Ovary (tissue), 9 donors: ENCODE results near the gene PHC1. TPM values are rescaled to one million over a fixed set of nuclear protein-coding genes. Genes with fewer than 3 reads are reported as not detected.

ENCODE experiments used
- DNase-seq, 5 donors: peaks; one replicate each; pipeline ENCODE4 v3.0.0-alpha.2; 2019 to 2020
- H3K27ac ChIP-seq, 2 donors: fragments of 200-600 bp; one replicate each; pipeline versions ENCODE4 v1.5.1 to v1.8.0; 2019 to 2022
- H3K27me3 ChIP-seq: fragments of 200-600 bp; one replicate; pipeline ENCODE4 v1.8.0; 2022
- H3K36me3 ChIP-seq: fragments of 200-600 bp; sonication (generic); one replicate; pipeline ENCODE4 v1.5.1; 2019
- H3K4me1 ChIP-seq: one replicate; pipeline ENCODE4 v1.8.1; 2013; ENCODE audit warnings: mild to moderate bottlenecking, moderate library complexity; ENCODE audit not compliant: insufficient read depth
- H3K4me3 ChIP-seq: fragments of 200-600 bp; sonication (generic); one replicate; pipeline ENCODE4 v1.5.1; 2017
- H3K9me3 ChIP-seq, 2 donors: fragments of 200-600 bp in 1 of 2; sonication (generic) in 1 of 2; one replicate each; pipeline versions ENCODE4 v1.5.1 to v1.8.1; 2013 to 2019; ENCODE audit warnings: mild to moderate bottlenecking in 1 of 2, moderate library complexity in 1 of 2
- EP300 ChIP-seq: sonication (generic); formaldehyde crosslinking; IDR thresholded peaks from one replicate; pipeline ENCODE4 v1.6.1; 2017; ENCODE audit warnings: antibody characterized with exemption
- POLR2A ChIP-seq: fragments of 450-650 bp; IDR thresholded peaks from one replicate; pipeline ENCODE4 v1.6.1; 2017; ENCODE audit warnings: antibody characterized with exemption, mild to moderate bottlenecking, moderate library complexity
- WGBS, 3 donors: extraction: QIAGEN DNeasy Blood & Tissue Kit in 1 of 3; methylation state at CpG; one replicate each; pipeline versions ENCODE4 v1.1.5 to v1.1.7; 2013 to 2017; 5-methylcytosine and 5-hydroxymethylcytosine counted together
- intact Hi-C, 4 donors: fragments of 100-400 bp; cut with DNase I; formaldehyde crosslinking; loops; one replicate each; pipeline versions ENCODE4 v1.11.0 to v1.15.1; 2022 to 2023
- polyA plus RNA-seq, 2 donors: library from polyadenylated mRNA; stranded (reverse); fragments of 200-250 nt in 1 of 2; fragments of 350-450 nt in 1 of 2; fragmentation: Illumina TruSeq in 1 of 2; extraction: RNeasy Lipid Tissue Mini Kit (QIAGEN cat#74804) in 1 of 2; gene quantifications; one replicate each; pipeline ENCODE4 v1.2.3, GENCODE V29; 2013 to 2014
- total RNA-seq, 7 donors: library from RNA; depleted of rRNA in 2 of 7; stranded (reverse); fragments of >200 nt in 2 of 7; fragmentation: NEBNext Ultra II Directional in 3 of 7; extraction: Animal tissue kit (Norgen Biotek cat#: 25700) in 3 of 7; gene quantifications; one replicate each; pipeline versions ENCODE4 v1.1.0 to v1.2.4, GENCODE V29; 2016 to 2023
- TF ChIP-seq, protein P1 (sequence below), 3 donors: fragments of 450-650 bp in 2 of 3; fragments of 200-600 bp in 1 of 3; IDR thresholded peaks; one replicate each; pipeline versions ENCODE4 v1.5.1 to v1.8.0; 2016 to 2022; ENCODE audit warnings: antibody characterized with exemption in 3 of 3, mild to moderate bottlenecking in 1 of 3
- donor health status: DM: no; HTN: no; CAD: no; lungs with moderate emphysema.
- donor health status: DM: no; HTN: no; CAD: no.
- donor health status: Bipolar disorder and iron deficiency.
- donor health status: DM: yes; HTN: yes; CAD: no.
- donor health status: DM: no; HTN: no; CAD: no.
- donor health status: DM: yes; HTN: yes; CAD: no.

The PHC1 gene
- total and polyA plus RNA-seq, 9 donors, result 35.0 to 66.6 (median 53.9) TPM

DNA sequence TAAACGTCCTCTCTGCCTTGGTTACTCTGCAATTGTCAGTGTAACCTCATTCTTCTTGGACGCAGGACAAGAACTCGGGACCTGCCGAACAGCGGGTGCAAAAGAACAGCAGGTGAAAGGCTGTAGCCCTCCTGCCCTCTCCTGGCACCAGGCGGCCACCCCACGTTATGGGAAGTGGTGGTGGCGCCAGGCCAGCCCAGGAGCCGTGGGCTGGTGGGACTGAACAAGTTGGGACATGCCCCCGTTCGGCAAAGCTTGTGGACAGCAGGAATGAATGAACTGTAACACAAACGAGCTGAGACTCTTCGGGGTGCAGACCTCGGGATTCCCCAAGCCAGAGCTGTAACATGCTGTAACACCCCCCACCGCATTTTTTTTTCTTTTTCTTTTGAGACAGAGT, 41.8 kb downstream of the PHC1 start:
- Histone ChIP-seq H3K27me3 (no peaks in the 10 kb centered on the region), H3K4me3 (no peak overlapping the region), H3K36me3 (no peaks in the 10 kb centered on the region), H3K4me1 (no peaks in the 10 kb centered on the region), H3K9me3 (no peaks in the 10 kb centered on the region), H3K27ac (no peak overlapping the region)
- DNase-seq, result no peak
- intact Hi-C loops, result loop anchor here in 3 of 4 donors (5.0 to 10.0 kb wide), 2 partner anchors 76 to 79 kb away; no protein-coding TSS in a partner anchor
- TF ChIP-seq, protein P1, sequence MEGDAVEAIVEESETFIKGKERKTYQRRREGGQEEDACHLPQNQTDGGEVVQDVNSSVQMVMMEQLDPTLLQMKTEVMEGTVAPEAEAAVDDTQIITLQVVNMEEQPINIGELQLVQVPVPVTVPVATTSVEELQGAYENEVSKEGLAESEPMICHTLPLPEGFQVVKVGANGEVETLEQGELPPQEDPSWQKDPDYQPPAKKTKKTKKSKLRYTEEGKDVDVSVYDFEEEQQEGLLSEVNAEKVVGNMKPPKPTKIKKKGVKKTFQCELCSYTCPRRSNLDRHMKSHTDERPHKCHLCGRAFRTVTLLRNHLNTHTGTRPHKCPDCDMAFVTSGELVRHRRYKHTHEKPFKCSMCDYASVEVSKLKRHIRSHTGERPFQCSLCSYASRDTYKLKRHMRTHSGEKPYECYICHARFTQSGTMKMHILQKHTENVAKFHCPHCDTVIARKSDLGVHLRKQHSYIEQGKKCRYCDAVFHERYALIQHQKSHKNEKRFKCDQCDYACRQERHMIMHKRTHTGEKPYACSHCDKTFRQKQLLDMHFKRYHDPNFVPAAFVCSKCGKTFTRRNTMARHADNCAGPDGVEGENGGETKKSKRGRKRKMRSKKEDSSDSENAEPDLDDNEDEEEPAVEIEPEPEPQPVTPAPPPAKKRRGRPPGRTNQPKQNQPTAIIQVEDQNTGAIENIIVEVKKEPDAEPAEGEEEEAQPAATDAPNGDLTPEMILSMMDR (IDR thresholded peaks at IDR 0.05), result no peak
- no peak for TF ChIP-seq EP300
- TF ChIP-seq POLR2A, result no peak
- 92 to 94% (median 94%) methylated on average over 15 of the region's 15 CpGs for WGBS, 3 donors

DNA sequence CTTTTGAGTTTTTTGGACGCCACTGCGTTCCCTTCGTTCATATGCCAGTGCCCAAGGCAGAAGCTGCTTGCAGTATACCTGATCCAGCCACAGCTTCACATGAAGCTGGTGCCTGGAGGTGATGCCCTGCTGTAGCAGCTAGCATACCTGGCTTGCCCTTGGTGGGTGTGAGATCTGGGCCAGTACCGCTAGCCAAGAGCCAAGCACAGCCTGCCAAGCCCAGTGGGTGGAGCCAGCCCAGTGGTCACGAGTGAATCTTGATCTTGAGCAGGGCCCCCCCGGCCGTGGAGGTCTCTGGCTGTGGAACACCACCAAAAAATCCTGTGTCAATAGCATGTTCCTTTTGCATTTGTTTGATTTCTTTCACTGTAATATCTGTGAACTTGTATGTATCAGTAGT, 42.5 kb downstream of the PHC1 start:
- H3K27me3 ChIP-seq, result no peaks in the 10 kb centered on the region
- no peak overlapping the region for H3K4me3 ChIP-seq
- 74 to 91% (median 86%) methylated on average over 7 of the region's 7 CpGs for WGBS, 3 donors
- H3K4me1 ChIP-seq, result no peaks in the 10 kb centered on the region
- TF ChIP-seq EP300 (no peak), POLR2A (no peak)
- TF ChIP-seq, protein P1 (IDR thresholded peaks at IDR 0.05), result no peak
- DNase-seq, result no peak
- no peaks in the 10 kb centered on the region for H3K9me3 ChIP-seq
- H3K27ac ChIP-seq, result no peak overlapping the region
- intact Hi-C loops, result loop anchor here in 3 of 4 donors (5.0 to 10.0 kb wide), 2 partner anchors 76 to 78 kb away; no protein-coding TSS in a partner anchor
- no peaks in the 10 kb centered on the region for H3K36me3 ChIP-seq

DNA sequence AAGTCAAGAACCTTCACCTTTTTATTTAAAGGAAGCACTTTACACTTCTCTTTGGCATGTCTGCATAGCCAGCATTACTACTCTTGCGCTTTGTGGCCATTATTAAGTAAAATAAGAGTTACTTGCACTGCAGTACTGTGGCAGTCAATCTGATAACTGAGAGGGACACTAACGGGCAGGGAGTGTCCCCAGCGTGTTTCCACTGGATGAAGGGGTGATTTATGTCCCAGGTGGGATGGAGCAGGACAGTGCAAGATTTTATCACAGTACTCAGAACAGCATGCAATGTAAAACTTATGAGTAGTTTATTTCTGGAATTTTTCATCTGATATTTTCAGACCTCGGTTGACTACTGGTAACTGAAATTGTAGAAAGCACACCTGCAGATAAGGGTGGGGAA, 43.3 kb downstream of the PHC1 start:
- H3K27me3 ChIP-seq, result no peaks in the 10 kb centered on the region
- no peak for DNase-seq
- intact Hi-C loops, result loop anchor here in 3 of 4 donors (5.0 to 10.0 kb wide), 2 partner anchors 75 to 77 kb away; no protein-coding TSS in a partner anchor
- no peaks in the 10 kb centered on the region for H3K36me3 ChIP-seq
- 53 to 61% (median 56%) methylated on average over 4 of the region's 4 CpGs for WGBS, 3 donors
- no peak overlapping the region for H3K4me3 ChIP-seq
- TF ChIP-seq EP300 (no peak), POLR2A (no peak)
- TF ChIP-seq, protein P1 (IDR thresholded peaks at IDR 0.05), result no peak
- no peak overlapping the region for H3K27ac ChIP-seq
- H3K9me3 ChIP-seq, result no peaks in the 10 kb centered on the region
- H3K4me1 ChIP-seq, result no peaks in the 10 kb centered on the region

DNA sequence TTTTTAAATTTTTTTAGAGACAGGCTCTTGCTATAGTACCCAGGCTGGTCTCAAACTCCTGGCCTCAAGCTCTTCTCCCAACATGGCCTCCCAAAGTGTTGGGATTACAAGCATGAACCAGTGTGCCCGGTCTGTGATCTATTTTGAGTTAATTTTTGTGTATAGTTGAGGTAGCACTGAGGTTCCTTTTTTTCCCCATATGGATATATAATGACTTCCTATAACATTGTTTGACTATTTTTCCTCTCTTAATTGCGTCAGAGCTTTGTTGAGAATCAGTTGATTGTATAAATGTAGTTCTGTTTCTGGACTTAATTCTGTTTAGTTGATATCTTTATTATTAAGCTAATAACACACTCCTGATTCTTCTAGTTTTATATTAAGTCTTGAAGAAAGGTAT, 43.8 kb downstream of the PHC1 start:
- WGBS, 3 donors, result 39 to 77% (median 70%) methylated on average over 2 of the region's 2 CpGs
- Histone ChIP-seq H3K4me1 (no peaks in the 10 kb centered on the region), H3K27me3 (no peaks in the 10 kb centered on the region), H3K4me3 (no peak overlapping the region), H3K36me3 (no peaks in the 10 kb centered on the region), H3K27ac (no peak overlapping the region), H3K9me3 (no peaks in the 10 kb centered on the region)
- no peak for DNase-seq
- intact Hi-C loops, result loop anchor here in 3 of 4 donors (5.0 to 10.0 kb wide), 2 partner anchors 74 to 77 kb away; no protein-coding TSS in a partner anchor
- TF ChIP-seq EP300 (no peak), POLR2A (no peak)
- TF ChIP-seq, protein P1 (IDR thresholded peaks at IDR 0.05), result no peak
